Limb (tissue), 2 donors: ENCODE data around the gene SFXN4.
"Not testable (repeated sequence)": the region's sequence is repeated elsewhere in the genome, so short reads cannot be mapped to it uniquely, and the experiment has no call there.

ENCODE experiments used
- DNase-seq, 2 donors: peaks; one replicate each; pipeline ENCODE4 v3.0.0-alpha.2; 2016; ENCODE audit errors: extremely low spot score in 2 of 2

The SFXN4 gene

GRCh38 chr10:119143657-119144056, 21.9 kb downstream of the SFXN4 start:
- no peak for DNase-seq

DNA sequence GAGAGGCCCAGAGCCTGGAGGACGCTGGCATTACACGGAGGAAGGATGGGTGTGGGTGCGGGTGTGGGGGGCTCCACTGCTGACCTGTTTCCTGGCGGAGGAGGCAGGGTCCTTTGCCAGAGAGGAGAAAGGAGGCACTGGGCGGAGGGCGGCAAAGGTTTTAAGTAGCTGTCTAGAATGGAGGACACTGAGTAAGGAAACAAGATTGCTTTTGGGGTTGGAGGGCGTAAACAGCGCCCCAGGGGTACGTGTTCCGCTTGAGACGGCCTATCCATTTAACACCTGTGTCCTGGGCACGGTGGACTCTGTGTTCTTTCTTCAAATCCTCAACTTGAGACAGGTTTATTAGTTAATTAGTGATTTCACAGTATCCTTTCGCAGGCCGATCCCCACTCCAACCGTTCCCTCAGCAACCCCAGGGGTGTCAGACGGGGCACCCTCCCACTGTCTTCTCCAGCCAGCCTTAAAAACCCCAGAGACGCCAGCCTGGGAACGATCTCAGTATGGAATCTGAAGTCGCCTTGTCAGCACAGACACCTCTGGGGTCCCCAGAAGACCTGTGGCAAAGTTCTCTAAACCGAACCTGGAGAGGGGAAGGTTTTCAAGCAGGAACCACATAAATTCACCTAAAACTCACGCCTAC, 24.8 kb downstream of the SFXN4 start:
- DNase-seq: no peak

DNA sequence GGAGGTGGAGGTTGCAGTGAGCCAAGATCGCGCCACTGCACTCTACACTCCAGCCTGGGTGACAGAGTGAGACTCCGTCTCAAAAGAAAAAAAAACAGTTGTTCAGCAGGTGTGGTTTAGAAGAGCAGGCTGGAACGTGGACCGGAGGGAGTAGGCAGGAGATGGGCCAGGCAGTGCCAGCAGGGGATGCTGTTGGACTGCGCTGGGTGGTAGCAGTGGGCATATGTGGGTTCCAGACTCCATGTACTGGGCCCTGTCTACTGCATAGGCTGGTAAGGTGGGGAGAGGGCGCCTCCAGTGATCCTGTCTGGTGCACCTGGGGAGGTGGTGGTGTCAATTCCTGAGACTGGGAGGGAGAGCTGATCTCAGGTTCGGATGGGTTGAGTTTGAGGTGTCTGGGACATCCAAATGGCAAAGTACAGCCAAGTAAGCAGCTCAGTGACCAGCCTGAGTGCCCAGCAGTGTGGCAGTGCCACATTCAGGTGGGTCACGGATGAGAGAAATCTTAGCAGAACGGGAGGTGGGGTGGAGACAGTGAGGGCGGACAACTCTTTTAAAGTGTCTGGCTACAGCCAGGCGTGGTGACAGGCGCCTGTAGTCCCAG, 25.9 kb downstream of the SFXN4 start:
- DNase-seq: peak in 1 of 2 donors; percentile 57

DNA sequence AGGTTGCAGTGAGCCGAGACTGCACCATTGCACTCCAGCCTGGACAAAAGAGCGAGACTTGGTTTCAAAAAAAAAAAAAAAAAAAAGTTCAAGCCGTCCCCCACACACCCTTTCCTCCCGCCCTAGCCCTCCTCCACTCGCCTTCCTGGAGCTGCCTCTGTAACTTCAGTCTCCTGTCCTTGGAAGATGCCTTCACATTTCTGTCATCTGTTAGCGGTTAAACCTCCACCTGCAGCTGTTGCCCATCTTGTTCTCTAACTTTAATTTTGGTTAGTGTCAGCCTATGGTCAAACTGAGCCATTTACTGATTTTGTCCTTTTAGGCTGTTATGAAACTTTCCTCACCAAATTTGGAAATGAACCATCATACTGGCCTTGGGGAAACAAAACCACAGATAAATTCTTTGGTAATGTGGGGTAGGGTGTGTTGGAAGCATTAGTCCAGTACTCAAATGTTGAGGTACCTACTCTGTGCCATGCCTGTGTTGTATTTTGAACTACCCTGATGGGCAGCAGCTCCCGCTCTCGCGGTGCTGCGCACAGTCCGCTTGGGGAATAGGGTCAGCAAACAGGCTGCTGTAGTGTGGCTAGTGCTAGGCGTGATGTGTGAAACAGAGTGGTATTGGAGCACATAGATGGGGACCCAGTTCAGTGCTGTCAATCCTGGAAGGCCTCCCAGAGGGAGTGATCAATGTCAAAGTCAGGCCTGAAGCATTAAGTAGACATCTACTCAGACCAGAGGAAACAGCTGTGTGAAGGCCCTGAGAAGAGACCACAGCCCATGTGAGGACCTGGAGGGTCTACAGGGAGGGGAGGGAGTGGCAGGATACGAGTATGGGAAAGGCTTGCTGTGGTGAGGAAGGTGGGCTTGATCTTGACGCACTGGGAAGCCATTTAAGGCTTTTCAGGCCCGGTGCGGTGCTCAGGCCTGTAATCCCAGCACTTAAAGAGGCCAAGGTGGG, 26.9 kb downstream of the SFXN4 start:
- DNase-seq: no peak

GRCh38 chr10:119137878-119138277, 27.6 kb downstream of the SFXN4 start:
- DNase-seq: not testable (repeated sequence)

- DNase-seq: no peak
Observed at GRCh38 chr10:119136084-119136483, 29.4 kb downstream of the SFXN4 start.

- no peak for DNase-seq
Observed at GRCh38 chr10:119135513-119135881, 30.0 kb downstream of the SFXN4 start.

GRCh38 chr10:119133949-119134348, 31.6 kb downstream of the SFXN4 start:
- DNase-seq: no peak

DNA sequence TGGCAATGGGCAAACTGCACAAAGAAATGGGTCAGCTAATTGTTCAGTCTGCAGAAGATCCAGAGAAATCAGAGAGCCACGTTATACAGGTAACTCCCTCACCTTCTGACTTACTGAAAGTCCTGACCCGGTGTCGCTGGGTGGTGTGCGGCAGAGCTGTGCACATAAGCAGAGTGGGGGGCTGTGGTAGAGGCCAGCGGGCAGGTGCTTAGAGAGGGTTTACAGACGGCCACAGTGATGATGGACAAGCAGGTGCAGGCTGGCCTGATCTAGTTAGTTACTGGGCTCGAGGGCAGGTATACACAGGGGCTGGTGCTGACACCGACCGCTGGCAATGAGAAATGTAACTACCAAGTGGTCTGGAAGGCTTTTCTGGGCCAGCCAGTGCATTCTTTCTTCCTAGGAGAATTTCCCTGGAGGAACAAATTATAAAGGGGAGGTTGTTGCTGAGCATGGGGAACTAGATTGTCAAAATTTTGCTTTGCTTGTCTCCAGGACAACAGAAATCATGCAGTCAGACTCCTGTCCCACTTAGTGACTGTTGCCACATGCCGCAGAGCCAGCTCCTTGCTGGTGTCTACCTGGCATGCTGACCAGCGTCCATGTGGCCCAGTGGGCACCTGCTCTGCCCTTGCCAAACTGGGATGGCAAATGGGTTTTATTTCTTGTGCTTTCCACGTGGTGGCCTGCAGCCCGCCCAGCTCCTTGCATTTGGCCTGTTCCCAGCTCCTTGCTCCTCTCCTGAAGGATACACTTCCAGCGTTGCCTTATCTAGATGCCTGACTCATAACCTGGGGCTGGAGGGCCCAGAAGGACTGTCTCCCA, 32.8 kb downstream of the SFXN4 start:
- no peak for DNase-seq

DNA sequence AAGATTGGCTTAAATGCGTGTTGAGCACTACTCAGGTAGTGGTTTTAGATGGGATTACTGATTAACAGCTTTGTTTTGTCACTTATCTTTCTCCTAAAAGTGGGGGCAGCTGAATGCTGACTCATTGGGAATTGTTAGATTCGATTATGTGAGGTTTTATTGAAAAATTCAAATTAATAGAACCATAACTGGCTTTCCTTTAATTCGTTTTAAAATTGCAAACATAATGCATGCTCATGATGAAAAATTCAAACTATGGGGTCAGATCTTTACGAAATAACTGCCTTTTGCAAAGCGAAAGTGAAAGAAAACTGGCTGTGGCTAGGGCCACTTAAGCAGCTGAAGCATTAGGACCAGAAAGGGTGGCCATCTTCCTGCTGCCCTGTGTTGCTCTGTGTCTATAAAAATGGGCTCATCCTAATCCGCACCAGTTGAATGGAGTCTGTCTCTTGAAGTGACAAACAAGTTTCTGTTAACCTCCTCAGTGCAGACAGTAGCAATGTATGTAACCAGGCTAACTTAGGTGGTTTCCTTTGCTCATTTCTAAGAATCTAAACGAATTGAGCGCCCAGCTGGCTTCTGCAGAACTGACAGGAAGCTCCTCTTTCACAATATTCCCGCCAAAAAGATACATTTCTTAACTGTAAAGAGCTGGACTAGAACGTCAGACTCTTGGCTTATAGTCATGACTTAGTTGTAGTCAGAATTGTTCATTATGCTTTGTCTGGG, 33.8 kb downstream of the SFXN4 start:
- no peak for DNase-seq

DNA sequence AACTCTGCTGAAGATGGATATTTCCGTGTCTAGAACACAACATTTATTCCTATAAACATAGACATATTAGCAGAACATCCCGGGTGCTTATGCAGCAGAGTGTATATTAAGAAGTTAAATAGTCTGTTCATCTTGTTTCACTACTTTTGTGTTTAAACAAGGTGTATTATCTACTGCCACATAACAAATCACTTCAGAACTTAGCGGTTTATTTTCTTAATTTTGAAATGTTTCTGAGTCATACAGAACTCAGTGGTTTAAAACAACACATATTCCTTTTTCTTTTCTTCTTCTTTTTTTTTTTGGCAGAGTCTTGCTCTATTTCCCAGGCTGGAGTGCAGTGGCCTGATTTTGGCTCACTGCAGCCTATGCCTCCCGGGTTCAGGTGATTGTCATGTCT, 35.8 kb downstream of the SFXN4 start:
- no peak for DNase-seq

DNA sequence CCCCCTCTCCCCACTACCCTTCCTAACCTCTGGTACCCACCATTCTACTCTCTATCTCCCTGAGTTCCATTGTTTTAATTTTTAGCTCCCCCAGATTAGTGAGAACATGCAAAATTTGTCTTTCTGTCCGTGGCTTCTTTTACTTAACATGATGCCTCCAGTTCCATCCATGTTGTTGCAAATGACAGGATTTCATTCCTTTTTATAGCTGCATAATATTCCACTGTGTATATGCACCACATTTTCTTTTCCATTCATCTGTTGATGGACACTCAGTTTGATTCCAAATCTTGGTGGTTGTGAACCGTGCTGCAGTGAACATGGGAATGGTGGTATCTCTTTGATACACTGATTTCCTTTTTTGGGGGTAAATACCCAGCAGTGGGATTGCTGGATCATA, 39.6 kb downstream of the SFXN4 start:
- DNase-seq: no peak

GRCh38 chr10:119120875-119121274, 44.6 kb downstream of the SFXN4 start:
- DNase-seq: no peak

DNA sequence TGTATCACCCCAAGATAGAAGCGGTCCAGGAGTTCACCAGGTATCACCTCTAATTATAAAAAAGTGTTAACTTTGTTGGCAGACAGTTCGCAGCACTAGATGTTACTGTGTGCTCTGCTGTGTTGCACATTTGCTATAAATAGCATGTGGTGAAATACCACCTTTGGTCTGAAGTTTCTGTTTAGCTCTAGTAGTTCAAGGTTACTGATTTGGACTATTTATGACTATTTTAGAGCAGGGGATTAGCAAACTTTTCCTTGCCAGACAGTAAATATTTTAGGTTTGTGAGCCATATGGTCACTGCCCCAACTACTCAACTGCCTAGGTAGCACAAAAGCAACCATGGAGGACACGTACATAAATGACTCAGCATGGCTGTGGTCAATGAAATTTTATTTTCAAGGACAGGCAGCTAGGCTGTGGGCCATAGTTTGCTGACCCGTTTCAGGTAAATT, 45.1 kb downstream of the SFXN4 start:
- DNase-seq: no peak

DNA sequence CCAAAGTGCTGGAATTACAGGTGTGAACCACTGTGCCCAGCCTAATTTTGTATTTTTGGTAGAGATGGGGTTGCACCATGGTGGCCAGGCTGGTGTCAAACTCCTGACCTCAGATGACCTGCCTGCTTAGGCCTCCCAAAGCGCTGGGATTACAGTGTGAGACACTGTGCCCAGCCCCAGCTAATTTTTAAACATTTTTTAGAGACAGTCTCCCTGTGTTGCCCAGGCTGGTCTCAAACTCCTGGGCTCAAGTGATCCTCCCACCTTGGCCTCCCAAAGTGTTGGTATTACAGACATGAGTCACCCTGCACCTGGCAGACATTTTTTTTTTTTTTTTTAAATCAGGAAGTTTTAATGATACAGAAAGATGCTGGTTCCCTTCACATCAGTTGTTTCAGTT, 46.1 kb downstream of the SFXN4 start:
- DNase-seq: no peak

- no peak for DNase-seq
Observed at GRCh38 chr10:119118231-119118630, 47.3 kb downstream of the SFXN4 start.

DNA sequence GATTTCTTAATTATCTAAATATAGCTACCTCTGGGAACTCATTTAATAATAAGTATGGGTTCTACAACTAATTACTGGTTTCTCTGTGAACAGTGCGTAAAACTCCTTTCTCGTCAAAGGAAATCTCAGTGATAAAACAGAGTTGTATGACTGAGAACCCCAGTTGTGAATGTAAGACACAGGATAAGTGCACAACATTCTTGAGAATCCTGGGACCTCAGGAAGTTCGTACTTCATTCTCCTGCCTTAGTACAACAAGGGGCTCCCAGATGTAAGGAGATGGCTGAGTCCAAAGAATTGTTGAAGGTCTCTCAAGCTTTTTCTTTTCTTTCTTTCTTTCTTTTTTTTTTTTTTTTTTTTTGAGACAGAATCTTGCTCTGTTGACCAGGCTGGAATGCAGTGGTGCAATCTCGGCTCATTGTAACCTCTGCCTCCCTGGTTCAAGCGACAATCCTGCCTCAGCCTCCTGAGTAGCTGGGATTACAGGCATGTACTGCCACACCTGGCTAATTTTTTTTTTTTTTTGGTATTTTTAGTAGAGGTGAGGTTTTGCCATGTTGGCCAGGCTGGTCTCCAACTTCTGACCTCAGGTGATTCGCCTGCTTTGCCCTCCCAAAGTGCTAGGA, 49.1 kb downstream of the SFXN4 start:
- DNase-seq: no peak

DNA sequence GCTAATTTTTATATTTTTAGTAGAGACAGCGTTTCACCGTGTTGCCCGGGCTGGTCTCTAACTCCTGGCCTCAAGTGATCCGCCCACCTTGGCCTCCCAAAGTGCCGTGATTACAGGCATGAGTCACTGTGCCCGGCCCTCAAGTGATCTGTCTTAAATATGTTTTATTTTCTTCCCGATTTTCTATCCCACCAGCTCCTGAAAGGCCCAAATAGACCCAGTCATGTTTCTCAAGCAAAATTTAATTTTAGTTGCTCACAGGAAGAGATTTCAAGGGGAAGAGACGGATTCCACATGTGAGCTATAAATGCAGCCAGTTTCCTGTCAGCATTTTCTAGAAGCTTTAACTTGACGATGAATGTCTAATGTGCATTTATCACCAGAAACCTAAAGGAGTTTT, 49.6 kb downstream of the SFXN4 start:
- DNase-seq: no peak

GRCh38 chr10:119113751-119114732, 51.5 kb downstream of the SFXN4 start:
- DNase-seq: no peak
